Esophagus squamous epithelium (tissue), 5 donors: Measurements from ENCODE around the gene MT1M. TPM values are rescaled to one million over a fixed set of nuclear protein-coding genes. Genes with fewer than 3 reads are reported as not detected.

Source experiments
- DNase-seq: peaks from one replicate; lab custom pipeline; 2025; lab: John Stamatoyannopoulos, UW
- H3K27ac ChIP-seq, 4 donors: fragments of 200-600 bp; sonication (generic); one replicate each; pipeline ENCODE4 v1.5.1; 2016 to 2019; ENCODE audit warnings: mild to moderate bottlenecking in 1 of 4
- H3K27me3 ChIP-seq, 4 donors: fragments of 200-600 bp; sonication (generic); 1 replicate in 3 of 4; 2 replicates in 1 of 4; pipeline versions ENCODE4 v1.5.1 to v1.6.0; 2017 to 2021; ENCODE audit warnings: antibody characterized with exemption in 1 of 4
- H3K36me3 ChIP-seq, 3 donors: fragments of 200-600 bp; sonication (generic); one replicate each; pipeline ENCODE4 v1.5.1; 2016 to 2019
- H3K4me1 ChIP-seq, 3 donors: fragments of 200-600 bp; sonication (generic); one replicate each; pipeline ENCODE4 v1.5.1; 2017 to 2019
- H3K4me3 ChIP-seq, 4 donors: fragments of 200-600 bp; sonication (generic); 1 replicate in 3 of 4; 2 replicates in 1 of 4; pipeline ENCODE4 v1.5.1; 2016 to 2019; ENCODE audit warnings: mild to moderate bottlenecking in 2 of 4, moderate library complexity in 1 of 4
- H3K9me3 ChIP-seq, 3 donors: fragments of 200-600 bp; sonication (generic); one replicate each; pipeline ENCODE4 v1.5.1; 2016 to 2019
- CTCF ChIP-seq, 6 experiments: fragments of 450-650 bp in 4 of 6; fragments of 200-600 bp in 2 of 6; sonication (generic) in 2 of 6; IDR thresholded peaks; one replicate each; pipeline ENCODE4 v1.5.1; 2016 to 2019; ENCODE audit warnings: antibody characterized with exemption in 6 of 6, mild to moderate bottlenecking in 4 of 6, moderate library complexity in 4 of 6
- POLR2A ChIP-seq, 4 donors: fragments of 450-650 bp; IDR thresholded peaks; one replicate each; pipeline ENCODE4 v1.6.1; 2017; ENCODE audit warnings: antibody characterized with exemption in 4 of 4, mild to moderate bottlenecking in 4 of 4, moderate library complexity in 3 of 4
- WGBS, 2 donors: methylation state at CpG; one replicate each; pipeline ENCODE4 v1.1.5; 2018; 5-methylcytosine and 5-hydroxymethylcytosine counted together
- intact Hi-C: fragments of 100-400 bp; cut with DNase I; formaldehyde crosslinking; loops from one replicate; pipeline ENCODE4 v1.15.0; 2022
- total RNA-seq, 4 donors: library from RNA; depleted of rRNA; stranded (reverse); fragments of >200 nt; gene quantifications; one replicate each; pipeline ENCODE4 v1.1.0, GENCODE V29; 2016
- donor health status: DM: yes; HTN: yes; CAD: no.

MT1M gene
- total RNA-seq, 4 donors from 2014 or later, result 0.57 to 7.4 (median 4.8) TPM; not detected in 1

- H3K4me1 ChIP-seq, result peaks cover 9 to 24% (median 11%) of the 10 kb centered on the region in 3 donors
- no peak overlapping the region for H3K27ac ChIP-seq
- no peak overlapping the region for H3K4me3 ChIP-seq
- H3K36me3 ChIP-seq, result no peaks in the 10 kb centered on the region
- intact Hi-C loops, result no loop called here
- no peak for DNase-seq
- peaks cover 0 to 61% (median 0%) of the 10 kb centered on the region in 4 donors for H3K27me3 ChIP-seq
- H3K9me3 ChIP-seq, result no peaks in the 10 kb centered on the region
- 72 to 85% methylated on average over 7 of the region's 7 CpGs for WGBS, 2 donors
- TF ChIP-seq CTCF (IDR thresholded peaks at IDR 0.05) (no peak), POLR2A (IDR thresholded peaks at IDR 0.05) (no peak)
Observed at GRCh38 chr16:56653218-56653617, 20.8 kb downstream of the MT1M start.

- Histone ChIP-seq H3K27me3 (peaks cover 0 to 68% (median 5%) of the 10 kb centered on the region in 4 donors), H3K36me3 (no peaks in the 10 kb centered on the region), H3K9me3 (no peaks in the 10 kb centered on the region), H3K4me3 (peak within 1 kb of the TSS; percentile 43 to 71 (median 55)), H3K27ac (peak within 1 kb of the TSS; percentile 58 to 77 (median 72)), H3K4me1 (peaks cover 16 to 30% (median 16%) of the 10 kb centered on the region in 3 donors)
- no peak for DNase-seq
- intact Hi-C loops, result no loop called here
- WGBS, 2 donors, result 0 to 4% methylated on average over 7 to 9 of the region's 46 CpGs
- TF ChIP-seq CTCF (IDR thresholded peaks at IDR 0.05) (peak in 1 of 6 experiments; percentile 10), POLR2A (IDR thresholded peaks at IDR 0.05) (peak in 1 of 4 donors; percentile 59)
Observed at GRCh38 chr16:56657555-56658326, 25.3 kb downstream of the MT1M start, which contains the start of gene MT1F. Gene MT1F (plus strand): TSS chr16:56657959. CDS start chr16:56658059, 100 bp downstream.

GRCh38 chr16:56658327-56658875 lies 25.9 kb downstream of the MT1M start:
- Histone ChIP-seq H3K27me3 (peaks cover 0 to 68% (median 10%) of the 10 kb centered on the region in 4 donors), H3K4me3 (peak overlapping the region in 3 of 4 donors; percentile 55 to 71 (median 55)), H3K27ac (peak overlapping the region in 3 of 4 donors; percentile 71 to 77 (median 74))

GRCh38 chr16:56662357-56663354 lies 30.2 kb downstream of the MT1M start:
- Histone ChIP-seq H3K36me3 (no peaks in the 10 kb centered on the region), H3K4me1 (peaks cover 12 to 40% (median 17%) of the 10 kb centered on the region in 3 donors), H3K27ac (no peak overlapping the region), H3K9me3 (no peaks in the 10 kb centered on the region), H3K4me3 (peak overlapping the region in 2 of 4 donors; percentile 29 to 50), H3K27me3 (peaks cover 0 to 100% (median 10%) of the 10 kb centered on the region in 4 donors)
- whole genome bisulfite sequencing, 2 donors, result 28 to 41% methylated on average over 17 to 32 of the region's 48 CpGs
- no peak for DNase-seq
- intact Hi-C loops, result no loop called here
- TF ChIP-seq CTCF (IDR thresholded peaks at IDR 0.05), result no peak
- no peak for TF ChIP-seq POLR2A (IDR thresholded peaks at IDR 0.05)

More at GRCh38 chr16:56658327-56658875, 25.9 kb downstream of the MT1M start:
- DNase-seq, result no peak
- TF ChIP-seq CTCF (IDR thresholded peaks at IDR 0.05) (no peak), POLR2A (IDR thresholded peaks at IDR 0.05) (no peak)
- Histone ChIP-seq H3K36me3 (no peaks in the 10 kb centered on the region), H3K9me3 (no peaks in the 10 kb centered on the region), H3K4me1 (peaks cover 16 to 32% (median 18%) of the 10 kb centered on the region in 3 donors)
- 56 to 65% methylated on average over 6 to 8 of the region's 10 CpGs for WGBS, 2 donors
- intact Hi-C loops, result no loop called here
